Ecto neural progenitor cell (in vitro differentiated cells): ENCODE data around the gene FDXR.
"Not testable (repeated sequence)": the region's sequence is repeated elsewhere in the genome, so short reads cannot be mapped to it uniquely, and the experiment has no call there.

Source experiments
- DNase-seq: peaks from one replicate; pipeline ENCODE4 v3.0.0-alpha.2; 2018; ENCODE audit warnings: low spot score

The FDXR gene, protein sequence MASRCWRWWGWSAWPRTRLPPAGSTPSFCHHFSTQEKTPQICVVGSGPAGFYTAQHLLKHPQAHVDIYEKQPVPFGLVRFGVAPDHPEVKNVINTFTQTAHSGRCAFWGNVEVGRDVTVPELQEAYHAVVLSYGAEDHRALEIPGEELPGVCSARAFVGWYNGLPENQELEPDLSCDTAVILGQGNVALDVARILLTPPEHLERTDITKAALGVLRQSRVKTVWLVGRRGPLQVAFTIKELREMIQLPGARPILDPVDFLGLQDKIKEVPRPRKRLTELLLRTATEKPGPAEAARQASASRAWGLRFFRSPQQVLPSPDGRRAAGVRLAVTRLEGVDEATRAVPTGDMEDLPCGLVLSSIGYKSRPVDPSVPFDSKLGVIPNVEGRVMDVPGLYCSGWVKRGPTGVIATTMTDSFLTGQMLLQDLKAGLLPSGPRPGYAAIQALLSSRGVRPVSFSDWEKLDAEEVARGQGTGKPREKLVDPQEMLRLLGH

DNA sequence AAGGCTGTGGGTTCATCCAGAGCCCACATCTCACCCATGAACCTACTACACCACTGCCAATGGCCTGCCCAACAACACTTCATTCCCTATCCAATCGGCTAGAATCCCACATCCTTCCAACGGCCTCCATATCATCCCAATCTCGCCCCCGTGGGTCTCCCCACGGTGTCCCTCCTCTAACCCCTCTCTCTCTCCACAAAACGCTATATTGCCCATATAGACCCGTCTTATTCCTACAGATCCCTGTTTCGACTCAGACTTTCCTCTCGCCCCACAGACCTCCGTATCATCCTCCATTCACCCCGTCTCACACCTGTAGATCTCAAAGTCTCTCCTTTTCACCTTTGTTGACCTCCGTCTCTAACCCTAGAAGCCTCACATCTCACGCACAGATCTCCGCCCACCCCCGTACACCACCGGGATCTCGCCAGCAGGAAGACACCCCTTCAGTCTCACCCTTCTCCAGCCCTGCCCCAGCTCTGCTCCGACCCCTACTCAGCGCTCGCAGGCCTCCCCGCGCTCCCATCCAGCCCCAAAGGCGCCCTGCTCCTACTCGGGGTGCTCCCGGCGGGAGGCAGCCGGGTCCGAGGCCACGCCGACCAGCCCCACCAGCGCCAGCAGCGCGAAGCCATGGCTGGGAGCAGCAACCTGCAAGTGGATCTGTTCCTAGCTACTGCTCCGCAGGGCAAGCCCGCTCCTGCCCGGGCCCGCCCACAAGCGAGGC is at the start of gene FDXR:
Gene FDXR (minus strand): TSS at position 682 of the 724 bp plus-strand sequence. CDS start 50 bp downstream, at position 632.
- no peak for DNase-seq

DNA sequence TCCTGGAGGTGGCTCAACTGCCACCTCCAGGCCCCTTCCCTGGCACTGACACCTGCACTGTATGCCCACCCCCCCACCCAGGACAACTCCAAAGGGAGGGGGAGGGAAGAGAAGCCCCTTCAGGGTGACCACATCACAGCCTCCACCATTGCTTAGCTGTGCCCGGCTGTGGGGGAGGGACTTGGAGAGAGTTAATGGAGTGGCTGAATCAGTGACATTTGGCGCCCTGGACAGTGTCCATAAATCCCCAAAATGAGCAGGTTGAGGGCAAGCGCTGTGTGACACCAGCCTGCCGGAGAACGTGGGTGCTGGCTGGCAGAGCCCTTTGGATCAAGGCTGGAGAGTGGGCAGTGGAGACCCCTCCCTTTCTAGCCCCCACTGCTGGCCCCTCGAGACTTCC is 49.4 kb upstream of the FDXR start:
- DNase-seq: no peak

DNA sequence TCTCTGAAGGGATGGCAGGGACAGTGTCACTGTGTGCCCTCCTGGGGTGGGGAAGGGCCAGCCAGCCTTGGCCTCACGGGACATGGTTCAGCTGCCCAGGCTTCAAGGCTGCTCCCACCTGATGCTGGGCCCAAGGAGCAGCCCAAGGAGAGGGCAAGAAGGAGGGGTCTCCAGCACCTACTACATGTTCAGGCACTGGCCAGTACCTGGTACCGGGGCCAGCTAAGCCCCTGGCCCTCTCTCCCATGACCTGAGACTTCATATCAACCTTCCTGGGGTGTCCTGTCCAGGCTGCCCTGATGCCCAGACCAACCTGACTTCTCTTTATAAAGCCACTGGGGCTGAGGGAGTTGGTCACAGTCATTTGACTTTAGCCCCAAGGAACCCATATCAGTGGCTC is 49.0 kb upstream of the FDXR start:
- no peak for DNase-seq

DNA sequence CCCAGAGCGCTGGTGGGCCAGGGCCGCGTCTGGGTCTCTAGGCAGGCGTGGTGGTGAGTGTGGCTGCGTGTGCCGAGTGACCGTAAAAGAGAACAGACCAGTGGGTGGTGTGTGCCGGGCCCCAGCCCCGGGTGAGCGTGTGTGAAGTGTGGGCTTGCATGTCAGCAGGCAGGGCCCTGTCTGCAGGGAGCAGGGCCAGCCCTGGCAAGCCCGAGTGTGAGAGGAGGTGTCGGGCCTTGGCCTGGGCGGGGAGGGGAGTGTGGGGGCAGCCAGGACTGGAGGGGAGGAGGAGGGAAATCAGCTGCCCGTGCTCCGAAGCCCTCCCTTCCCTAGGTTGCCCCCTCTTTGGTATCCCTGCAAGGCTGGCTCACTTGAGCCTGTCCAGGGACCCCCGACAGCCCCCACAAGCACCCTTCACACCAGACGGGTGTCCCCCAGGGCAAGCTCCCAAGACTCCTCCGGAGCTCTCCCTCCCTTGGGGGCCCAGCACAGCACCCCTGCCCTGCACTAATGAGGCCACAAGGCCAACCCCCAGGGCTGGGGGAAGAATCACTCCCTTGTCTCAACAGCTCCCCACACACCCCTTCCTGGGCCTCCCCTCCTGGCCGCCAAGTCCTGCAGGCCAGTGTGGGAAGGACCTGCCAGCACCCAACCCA is 48.4 kb upstream of the FDXR start:
- no peak for DNase-seq

DNA sequence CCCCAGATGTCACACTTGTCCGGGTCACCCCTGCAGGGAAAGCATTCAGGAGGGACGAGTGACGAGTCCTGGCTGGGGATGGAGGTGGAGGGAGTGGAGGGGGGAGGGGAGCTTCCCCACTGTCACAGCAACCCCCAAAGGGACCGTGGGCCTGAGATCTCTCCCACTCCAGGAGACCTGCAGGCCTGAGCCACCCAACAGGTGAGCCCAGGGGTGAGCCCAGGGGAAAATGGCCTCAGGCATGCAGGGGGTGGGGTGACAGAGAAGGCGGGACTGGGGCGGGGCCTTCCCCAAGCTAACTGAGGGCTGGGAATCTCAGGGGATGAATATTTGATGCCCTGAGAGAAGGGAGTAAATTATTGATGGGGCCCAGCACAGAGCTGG is 47.8 kb upstream of the FDXR start:
- no peak for DNase-seq

DNA sequence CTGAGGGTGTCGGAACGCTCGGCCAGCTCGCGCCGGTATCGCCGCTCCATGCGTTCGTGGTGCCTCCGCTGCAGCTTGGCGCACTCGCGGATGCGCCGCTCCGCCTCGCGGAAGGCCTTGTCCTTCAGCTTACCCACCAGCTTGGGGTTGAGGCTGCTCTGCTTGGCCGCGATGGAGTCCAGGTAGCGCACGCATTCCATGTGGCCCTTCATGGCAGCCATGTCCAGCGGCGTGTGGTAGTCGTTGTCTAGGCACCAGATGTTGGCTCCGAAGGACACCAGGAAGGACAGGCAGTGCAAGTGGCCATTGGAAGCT is 47.5 kb upstream of the FDXR start:
- DNase-seq: no peak

DNA sequence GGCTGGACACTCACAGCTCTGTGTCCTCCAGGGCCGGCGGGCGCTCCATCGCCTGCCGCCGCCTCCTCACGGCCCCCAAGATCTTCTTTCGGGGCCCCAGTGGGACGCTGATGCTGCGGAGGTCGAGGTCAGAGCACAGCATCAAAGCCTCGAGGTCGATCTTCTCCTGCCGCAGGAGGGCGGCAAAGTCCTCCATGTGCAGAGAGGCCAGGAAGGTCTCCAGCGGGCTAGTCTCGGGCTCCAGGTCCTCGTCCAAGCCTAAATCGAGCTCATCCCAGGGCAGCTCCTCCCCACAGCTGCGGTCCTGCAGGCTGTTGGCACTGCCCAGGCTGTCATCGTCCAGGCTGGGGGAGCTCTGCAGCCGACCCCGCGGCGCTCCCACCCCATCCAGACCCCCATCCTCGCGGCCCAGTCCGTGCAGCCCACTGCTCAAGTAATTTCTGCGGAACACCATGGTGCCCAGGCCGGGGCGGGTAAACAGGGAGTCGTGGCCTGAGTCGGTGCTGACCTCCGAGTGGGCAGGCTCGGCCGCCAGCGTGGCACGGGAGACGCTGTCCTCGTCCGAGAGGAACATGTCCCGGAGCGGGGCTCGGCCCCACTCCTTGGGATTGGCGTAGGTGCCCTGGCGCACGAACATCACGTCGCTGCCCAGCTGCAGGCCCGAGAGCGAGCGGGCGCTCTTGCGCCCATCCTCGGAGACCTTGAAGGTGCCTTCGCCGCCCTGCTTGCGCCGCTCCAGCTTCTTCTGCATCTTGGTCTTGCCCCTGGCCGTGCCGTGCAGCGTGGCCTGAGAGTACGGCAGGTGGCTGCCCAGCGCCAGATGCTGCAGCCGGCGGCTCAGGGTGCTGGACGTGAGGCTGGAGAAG is 46.9 kb upstream of the FDXR start:
- DNase-seq: no peak

DNA sequence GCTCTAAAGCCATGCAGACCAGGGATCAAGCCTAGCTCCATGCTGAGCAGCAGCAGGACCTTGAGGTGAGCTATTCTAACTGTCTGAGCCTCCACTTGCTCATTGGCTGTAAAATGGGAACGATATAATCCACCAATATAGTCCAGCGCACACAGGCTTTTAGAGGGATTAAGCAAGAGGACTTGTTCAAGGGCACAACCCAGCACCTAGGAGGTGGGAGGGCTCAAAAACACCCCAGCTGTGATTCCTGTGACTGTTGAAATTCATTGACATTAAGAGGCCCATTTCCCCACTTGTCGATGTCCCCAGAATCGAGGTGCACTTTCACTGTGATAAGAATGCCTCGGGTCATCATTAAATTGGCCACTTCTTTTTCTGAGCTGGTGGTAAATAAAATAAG is 46.1 kb upstream of the FDXR start:
- DNase-seq: no peak

DNA sequence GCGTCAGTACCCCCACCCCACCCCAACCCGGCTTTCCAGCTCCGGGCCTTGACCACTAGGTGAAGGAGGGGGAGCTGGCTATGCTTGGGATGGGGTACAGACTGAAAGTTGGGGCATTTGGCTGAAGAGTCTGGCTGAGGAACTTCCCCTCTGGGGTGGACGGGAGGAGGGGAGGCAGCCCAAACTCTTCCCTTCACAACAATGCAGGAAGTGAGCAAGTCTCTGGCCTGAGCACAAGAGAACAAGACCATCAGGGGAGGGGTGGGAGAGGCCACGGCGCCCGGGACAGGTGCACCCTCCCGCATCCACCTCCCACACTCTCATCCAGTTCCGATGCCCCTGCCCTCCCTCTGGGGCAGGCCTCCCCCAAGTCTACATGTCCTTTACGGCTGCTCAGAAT is 44.6 kb upstream of the FDXR start:
- no peak for DNase-seq

DNA sequence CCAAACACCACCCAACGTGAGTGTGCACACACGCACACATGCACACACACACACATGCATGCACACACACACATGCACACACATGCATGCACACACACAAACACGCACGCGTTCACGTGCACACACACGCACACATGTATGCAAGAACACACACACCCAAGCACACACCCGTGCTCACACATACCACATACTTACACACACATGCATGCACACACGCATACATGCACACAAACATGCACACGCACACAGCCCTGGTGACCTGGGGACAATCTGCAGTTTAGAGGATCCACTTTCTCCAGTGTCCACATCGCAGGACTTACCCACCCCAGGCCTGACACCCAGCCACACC is 44.0 kb upstream of the FDXR start:
- DNase-seq: no peak

DNA sequence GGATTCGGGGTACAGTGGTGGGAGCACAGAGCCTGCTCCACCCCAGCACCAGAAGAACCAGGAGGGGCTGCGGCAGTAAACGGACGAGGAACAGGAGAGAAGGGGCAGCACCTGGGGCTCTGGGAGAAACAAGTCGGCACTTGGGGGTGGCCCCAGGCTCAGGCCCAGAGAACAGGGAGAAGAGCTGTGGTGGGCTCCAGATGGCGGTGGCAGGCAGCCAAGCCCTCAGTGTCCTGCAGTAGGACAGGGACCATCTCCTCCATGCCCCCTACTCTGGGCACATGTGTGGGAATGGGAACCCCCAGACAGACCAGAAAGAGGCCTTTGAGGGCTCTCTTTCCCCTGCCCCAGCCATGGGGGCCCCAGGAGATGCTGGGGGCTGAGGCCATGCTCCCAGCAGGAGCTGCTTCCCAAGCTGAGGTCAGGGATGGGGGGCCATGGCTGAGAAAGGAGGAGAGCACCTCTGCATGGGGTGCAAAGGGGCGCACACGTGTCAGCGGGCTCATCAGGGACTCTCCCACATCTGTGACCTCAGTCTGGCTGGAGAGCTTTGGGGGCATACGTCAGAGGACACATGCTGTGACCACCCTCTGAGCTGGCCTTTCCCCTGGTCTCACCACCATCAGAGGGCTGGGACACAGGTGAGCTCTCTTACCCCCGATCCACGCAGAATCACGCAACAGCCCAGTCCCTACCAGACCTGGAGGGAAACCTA is 43.5 kb upstream of the FDXR start:
- DNase-seq: no peak

DNA sequence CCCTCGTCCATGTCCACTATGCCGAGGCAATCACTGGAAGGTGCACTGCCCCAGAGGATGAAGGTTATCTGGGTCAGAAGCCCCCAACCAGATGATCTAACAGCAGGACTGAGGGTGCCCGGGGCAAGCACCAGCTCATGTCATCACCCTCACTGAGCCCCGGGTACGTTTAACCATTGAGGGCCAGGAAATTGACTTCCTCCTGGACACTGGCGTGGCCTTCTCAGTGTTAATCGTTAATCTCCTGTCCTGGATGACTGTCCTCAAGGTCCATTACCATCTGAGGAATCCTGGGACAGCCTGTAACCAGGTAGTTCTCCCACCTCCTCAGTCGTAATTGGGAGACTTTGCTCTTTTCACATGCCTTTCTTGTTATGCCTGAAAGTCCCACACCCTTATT is 38.6 kb upstream of the FDXR start:
- not testable (repeated sequence) for DNase-seq

DNA sequence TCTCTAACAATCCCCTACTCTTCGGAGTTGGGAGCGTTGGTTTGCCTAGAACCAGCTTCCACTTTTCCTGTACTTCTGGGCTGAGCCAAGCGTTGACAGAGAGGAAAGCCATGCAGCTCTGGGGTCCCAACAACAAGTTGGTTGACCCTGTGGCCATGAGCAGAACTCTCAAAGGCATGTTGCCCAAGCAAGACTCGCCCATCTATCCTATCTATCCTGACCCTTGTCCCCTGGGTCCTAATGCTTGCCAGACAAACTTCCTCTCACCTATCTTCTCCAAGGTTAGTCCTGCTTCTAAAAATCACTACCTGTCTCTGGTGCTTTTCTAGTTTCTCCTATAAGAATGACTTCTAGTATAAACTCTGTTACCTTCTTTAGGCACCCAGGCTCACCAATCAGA is 36.3 kb upstream of the FDXR start:
- not testable (repeated sequence) for DNase-seq

DNA sequence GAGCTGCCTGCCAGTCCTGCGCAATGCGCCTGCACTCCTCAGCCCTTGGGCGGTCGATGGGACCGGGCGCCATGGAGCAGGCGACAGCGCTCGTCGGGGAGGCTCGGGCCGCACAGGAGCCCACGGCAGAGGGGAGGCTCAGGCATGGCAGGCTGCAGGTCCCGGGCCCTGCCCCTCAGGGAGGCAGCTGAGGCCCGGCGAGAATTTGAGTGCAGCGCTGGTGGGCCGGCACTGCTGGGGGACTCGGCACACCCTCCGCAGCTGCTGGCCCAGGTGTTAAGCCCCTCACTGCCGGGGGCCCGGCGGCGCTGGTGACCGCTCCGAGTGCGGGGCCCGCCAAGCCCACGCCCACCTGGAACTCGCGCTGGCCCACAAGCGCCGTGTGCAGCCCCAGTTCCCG is 34.2 kb upstream of the FDXR start:
- DNase-seq: no peak

DNA sequence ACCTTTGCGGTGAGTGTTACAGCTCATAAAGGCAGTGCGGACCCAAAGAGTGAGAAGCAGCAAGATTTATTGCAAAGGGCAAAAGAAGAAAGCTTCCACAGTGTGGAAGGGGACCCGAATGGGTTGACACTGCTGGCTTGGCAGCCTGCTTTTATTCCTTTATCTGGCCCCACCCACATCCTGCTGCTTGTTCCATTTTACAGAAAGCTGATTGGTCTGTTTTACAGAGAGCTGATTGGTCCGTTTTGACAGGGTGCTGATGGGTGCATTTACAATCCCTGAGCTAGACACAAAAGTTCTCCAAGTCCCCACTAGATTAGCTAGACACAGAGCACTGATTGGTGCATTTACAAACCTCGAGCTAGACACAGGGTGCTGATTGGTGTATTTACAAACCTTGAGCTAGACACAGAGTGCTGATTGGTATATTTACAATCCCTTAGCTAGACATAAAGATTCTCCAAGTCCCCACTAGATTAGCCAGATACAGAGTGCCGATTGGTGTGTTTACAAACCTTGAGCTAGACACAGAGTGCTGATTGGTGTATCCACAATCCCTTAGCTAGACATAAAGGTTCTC is 33.5 kb upstream of the FDXR start:
- not testable (repeated sequence) for DNase-seq

DNA sequence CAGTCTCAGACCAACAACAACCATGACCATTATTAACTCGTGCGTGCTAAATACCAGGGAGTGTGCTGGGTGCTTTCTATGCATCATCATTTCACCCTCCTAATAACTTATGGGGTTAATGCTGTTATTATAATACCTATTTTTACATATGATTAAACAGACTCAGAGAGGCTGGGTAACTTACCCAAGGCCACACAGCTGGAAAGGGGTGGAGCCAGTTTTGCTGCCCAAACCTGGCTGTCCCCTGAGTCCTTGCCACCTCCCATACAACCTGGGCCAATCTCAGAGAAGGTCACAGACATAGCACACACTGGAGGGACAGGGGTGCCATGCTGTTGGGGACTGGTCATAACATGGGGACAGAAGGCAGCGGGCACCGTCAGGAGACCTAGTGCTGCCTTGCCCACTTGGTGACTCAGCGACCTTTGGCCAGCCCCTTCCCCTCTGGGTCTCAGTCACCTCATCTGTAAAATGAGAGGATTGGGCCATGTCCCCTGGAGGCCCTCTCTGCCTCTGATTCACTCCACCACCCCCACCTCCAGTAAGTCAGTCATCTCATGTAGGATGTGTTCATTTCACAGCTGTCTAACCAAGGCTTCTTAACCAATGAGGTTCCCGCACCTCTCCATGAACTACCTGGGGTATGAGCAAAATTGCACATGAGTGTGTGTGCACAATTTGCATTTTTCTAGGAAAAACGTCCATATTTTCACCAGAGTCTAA is 32.1 kb upstream of the FDXR start:
- DNase-seq: no peak

DNA sequence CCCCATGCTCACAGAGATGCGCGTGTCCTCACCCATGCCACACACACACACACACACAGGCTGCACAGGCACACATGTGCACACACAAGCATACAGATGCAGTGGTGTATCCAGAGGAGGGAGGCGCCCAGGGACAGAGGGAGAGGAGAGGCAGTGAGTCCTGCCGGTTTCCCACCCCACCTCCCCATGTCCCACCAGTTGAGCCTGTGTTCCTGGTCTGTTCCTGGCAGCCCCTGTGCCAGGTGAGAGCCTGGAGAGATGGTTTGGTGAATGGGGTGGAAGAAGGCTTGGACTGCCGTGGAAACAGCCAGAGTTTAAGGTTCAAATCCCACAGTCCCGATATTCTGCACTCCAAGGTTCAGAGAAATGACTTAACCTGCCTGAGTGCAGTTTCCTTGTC is 30.9 kb upstream of the FDXR start:
- no peak for DNase-seq

DNA sequence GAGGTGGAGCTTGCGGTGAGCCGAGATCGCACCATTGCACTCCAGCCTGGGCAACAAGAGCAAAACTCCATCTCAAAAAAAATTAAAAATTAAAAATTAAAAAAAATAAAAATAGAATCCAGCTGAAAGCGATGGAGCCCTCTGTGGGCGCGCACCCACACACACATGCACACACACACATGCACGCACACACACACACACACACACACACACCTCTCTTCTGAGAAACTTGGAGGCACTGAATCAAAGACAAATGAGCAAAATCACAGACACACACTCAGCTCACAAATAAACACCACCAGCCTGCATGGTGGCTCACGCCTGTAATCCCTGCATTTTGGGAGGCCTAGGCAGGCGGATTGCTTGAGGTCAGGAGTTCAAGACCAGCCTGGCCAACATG is 30.2 kb upstream of the FDXR start:
- no peak for DNase-seq

DNA sequence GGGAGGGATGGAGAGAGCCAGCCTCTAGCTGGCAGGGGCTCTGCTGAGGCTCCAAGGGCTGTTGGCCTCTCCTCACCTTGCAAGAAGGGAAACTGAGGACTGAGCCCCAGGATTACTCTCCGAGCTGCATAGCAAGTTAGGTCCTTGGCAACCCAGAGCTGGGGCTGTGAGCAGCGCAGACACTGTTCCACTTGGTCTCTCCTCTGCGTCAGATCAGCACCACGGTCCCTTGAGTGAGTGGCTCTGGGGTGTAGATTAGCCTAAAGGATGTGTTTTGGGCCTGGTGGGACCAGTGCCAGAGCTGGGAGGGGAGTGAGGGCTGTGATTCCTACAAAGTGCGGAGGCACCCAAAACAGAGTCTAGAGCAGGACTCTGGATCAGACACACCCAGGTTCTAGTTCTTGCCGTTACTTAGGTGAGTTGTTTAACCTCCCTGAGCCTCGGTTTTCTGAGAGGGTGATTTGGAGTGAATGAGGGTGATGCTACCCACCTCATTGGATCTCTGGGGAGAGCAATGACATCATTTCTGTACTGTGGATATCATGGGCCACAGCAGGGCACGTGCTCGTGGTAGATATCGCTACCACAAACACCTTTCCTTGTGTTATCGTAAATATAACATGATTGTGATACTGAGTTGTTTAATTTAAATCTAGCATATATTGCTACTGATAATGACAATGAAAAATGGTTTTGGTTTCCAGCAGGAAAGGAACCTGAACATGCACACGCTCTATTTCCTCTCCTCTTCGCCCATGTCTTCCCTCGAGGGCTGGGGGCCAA is 28.8 kb upstream of the FDXR start:
- peak; percentile 45 for DNase-seq

DNA sequence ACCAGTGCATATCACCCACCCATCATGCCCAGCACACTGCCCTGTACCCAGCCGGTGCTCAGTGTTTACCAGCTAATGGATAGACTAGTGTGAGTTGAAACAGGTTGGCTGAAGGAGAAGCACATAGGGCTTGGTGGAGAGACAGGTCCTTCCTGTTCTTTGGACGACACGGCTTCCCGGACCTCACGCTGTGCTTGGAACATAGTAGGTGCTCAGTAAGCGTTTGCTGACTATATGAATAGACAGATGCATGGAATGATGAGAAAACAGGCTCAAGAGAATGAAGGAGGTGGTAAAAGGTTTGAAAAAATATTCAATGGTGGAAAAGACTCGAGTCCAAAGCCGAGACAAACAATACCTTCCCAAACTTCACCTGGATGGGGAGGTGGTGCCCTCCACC is 27.4 kb upstream of the FDXR start:
- DNase-seq: no peak
